Heart right ventricle (tissue), 16 donors: Measurements from ENCODE around the gene CCDC142. TPM values are rescaled to one million over a fixed set of nuclear protein-coding genes. Genes with fewer than 3 reads are reported as not detected.

Experiments used
- ATAC-seq, 8 donors: fragments of 200-7000 bp; cut with Tn5 transposase; one replicate each; pipeline ENCODE4 v1.9.1; 2020; ENCODE audit warnings: mild to moderate bottlenecking in 8 of 8, moderate library complexity in 8 of 8, moderate number of reproducible peaks in 1 of 8
- DNase-seq, 2 donors: peaks; one replicate each; pipeline ENCODE4 v3.0.0-alpha.2; 2020
- H3K27ac ChIP-seq, 10 donors: fragments of 200-600 bp; sonication (generic) in 2 of 10; one replicate each; pipeline versions ENCODE4 v1.5.0 to v1.8.0; 2020 to 2022; ENCODE audit warnings: mild to moderate bottlenecking in 3 of 10
- H3K27me3 ChIP-seq, 7 donors: fragments of 200-600 bp; one replicate each; pipeline ENCODE4 v1.8.0; 2021 to 2022; ENCODE audit warnings: mild to moderate bottlenecking in 2 of 7
- H3K36me3 ChIP-seq, 9 donors: fragments of 200-600 bp; sonication (generic) in 1 of 9; one replicate each; pipeline versions ENCODE4 v1.5.0 to v1.8.0; 2020 to 2022; ENCODE audit warnings: mild to moderate bottlenecking in 2 of 9
- H3K4me1 ChIP-seq, 9 donors: fragments of 200-600 bp; sonication (generic) in 1 of 9; one replicate each; pipeline versions ENCODE4 v1.5.0 to v1.8.0; 2020 to 2022; ENCODE audit warnings: mild to moderate bottlenecking in 4 of 9
- H3K4me3 ChIP-seq, 10 donors: fragments of 200-600 bp; sonication (generic) in 2 of 10; one replicate each; pipeline versions ENCODE4 v1.5.0 to v1.8.0; 2020 to 2022; ENCODE audit warnings: mild to moderate bottlenecking in 7 of 10, moderate library complexity in 2 of 10
- H3K9me3 ChIP-seq, 11 donors: fragments of 200-600 bp in 10 of 11; sonication (generic) in 2 of 11; one replicate each; pipeline versions ENCODE4 v1.5.0 to v1.8.0; 2013 to 2022; ENCODE audit warnings: mild to moderate bottlenecking in 2 of 11, control low read depth in 1 of 11, moderate library complexity in 1 of 11
- WGBS, 2 donors: extraction: QIAGEN DNeasy Blood & Tissue Kit; methylation state at CpG; one replicate each; pipeline ENCODE4 v1.1.7; 2013; ENCODE audit warnings: inconsistent platforms in 1 of 2; 5-methylcytosine and 5-hydroxymethylcytosine counted together
- intact Hi-C, 10 donors: fragments of 100-400 bp; cut with DNase I; formaldehyde crosslinking; loops; one replicate each; pipeline versions ENCODE4 v1.11.1 to v1.14.2; 2022
- polyA plus RNA-seq, 2 donors: library from polyadenylated mRNA; stranded (reverse); fragments of 200-250 nt; gene quantifications; one replicate each; pipeline ENCODE4 v1.2.3, GENCODE V29; 2013
- total RNA-seq, 10 donors: library from RNA; stranded (reverse); fragmentation: NEBNext Ultra II Directional in 3 of 10; extraction: Animal tissue kit (Norgen Biotek cat#: 25700) in 3 of 10; gene quantifications; one replicate each; pipeline versions ENCODE4 v1.2.1 to v1.2.4, GENCODE V29; 2021 to 2023
- TF ChIP-seq, protein P1 (sequence below), 9 donors: fragments of 200-600 bp; sonication (generic) in 2 of 9; IDR thresholded peaks; one replicate each; pipeline versions ENCODE4 v1.5.0 to v1.8.0; 2021 to 2022; ENCODE audit warnings: antibody characterized with exemption in 9 of 9, mild to moderate bottlenecking in 5 of 9, moderate library complexity in 1 of 9
- donor health status: Arrhythmogenic right ventricular cardiomyopathy.
- donor health status: ischemic (EF 13 %, LVEDD 7.1; RV severe dilation, severe dysfunction).
- donor health status: healthy with polysubstance abuse.
- donor health status: DM: no; HTN: yes; CAD: no.
- donor health status: DM: no; HTN: no; CAD: no.
- donor health status: ischemic (EF 25% LVEDD 6.9; RV normal size, moderate dysfunction).
- donor health status: ischemic (EF 25% LVEDD 5.7; RV mildly dilated, moderate dysfunction).
- donor health status: healthy.
- donor health status: DM: yes; HTN: yes; CAD: no.
- donor health status: Ischemic cardiomyopathy.
- donor health status: ischemic (EF 35%, LVEDD 5.7; RV mildly dilated, moderate dysfunction).
- donor health status: nonischemic (EF 11% LVEDD 7.7; RV severe dilation, severe dysfunction).
- donor health status: DM: yes; HTN: yes; CAD: no.
- donor health status: PGD.
- donor health status: ischemic (EF 29% LVEDD 5.4; RV normal size, mild dysfunction).
- donor health status: nonischemic (EF 23%, LVEDD 6.1; RV moderate dilation, normal function).

Gene CCDC142
- total and polyA plus RNA-seq, 12 donors: 2.3 to 13.2 (median 5.5) TPM

DNA sequence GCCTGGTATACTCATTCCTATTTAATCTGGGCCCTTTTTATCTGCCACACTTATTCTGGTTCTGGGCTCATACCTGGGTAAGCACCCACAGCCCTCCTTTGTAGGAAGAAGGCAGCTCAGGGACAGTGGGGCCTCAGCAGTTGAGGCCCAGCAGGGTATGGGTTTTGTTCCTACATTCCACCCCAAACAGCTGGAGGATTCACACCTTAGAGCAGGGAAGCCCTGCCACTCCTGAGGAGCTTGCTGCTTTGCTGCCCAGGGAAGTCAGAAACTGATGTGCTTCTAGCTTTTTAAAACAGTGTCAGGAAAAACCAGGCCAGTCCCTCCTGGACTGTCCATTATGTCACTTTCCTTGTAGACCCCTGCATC is 17.8 kb upstream of the CCDC142 start:
- intact Hi-C loops: loop anchor here in 3 of 10 donors (5.0 kb wide), 1 partner anchor 87 kb away; no protein-coding TSS in a partner anchor
- DNase-seq: no peak
- Histone ChIP-seq H3K9me3 (no peaks in the 10 kb centered on the region), H3K27me3 (peaks cover 9 to 74% (median 66%) of the 10 kb centered on the region in 7 donors), H3K4me3 (no peak overlapping the region), H3K4me1 (peaks cover 11 to 68% (median 53%) of the 10 kb centered on the region in 9 donors), H3K27ac (no peak overlapping the region), H3K36me3 (peaks cover 0 to 13% (median under 1%) of the 10 kb centered on the region in 9 donors)
- TF ChIP-seq, protein P1, sequence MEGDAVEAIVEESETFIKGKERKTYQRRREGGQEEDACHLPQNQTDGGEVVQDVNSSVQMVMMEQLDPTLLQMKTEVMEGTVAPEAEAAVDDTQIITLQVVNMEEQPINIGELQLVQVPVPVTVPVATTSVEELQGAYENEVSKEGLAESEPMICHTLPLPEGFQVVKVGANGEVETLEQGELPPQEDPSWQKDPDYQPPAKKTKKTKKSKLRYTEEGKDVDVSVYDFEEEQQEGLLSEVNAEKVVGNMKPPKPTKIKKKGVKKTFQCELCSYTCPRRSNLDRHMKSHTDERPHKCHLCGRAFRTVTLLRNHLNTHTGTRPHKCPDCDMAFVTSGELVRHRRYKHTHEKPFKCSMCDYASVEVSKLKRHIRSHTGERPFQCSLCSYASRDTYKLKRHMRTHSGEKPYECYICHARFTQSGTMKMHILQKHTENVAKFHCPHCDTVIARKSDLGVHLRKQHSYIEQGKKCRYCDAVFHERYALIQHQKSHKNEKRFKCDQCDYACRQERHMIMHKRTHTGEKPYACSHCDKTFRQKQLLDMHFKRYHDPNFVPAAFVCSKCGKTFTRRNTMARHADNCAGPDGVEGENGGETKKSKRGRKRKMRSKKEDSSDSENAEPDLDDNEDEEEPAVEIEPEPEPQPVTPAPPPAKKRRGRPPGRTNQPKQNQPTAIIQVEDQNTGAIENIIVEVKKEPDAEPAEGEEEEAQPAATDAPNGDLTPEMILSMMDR (IDR thresholded peaks at IDR 0.05): no peak
- no peak for ATAC-seq

DNA sequence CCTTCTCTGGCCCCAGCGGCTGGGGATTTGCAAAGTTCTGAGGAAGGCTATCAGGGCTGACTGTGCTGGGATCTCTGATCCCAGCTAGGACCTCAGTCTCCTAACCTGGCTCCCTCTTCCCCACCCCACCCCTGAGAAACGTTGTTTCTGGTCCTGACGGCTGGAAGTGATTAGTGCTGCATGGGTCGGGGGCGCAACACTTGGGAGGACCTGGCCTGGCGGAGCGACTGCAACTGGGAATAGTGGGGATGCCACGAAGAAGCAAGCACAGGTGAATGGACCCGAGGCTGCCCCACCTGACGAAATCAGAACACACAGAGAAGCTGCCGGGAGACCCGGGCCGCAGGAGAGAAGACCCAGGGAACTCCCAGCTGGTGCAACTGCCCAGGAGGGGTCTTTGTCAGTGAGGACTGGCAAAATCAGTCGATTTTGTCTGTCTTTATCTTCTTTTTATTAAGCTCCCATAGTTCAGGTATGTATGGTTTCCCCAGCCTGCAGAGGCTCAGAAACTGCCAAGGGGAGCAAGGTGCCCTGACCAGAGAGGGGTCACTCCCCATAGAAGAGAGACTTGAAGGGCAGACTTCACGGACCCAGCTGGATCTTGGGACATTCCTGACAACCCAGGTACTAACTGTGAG is 17.3 kb upstream of the CCDC142 start:
- WGBS, 2 donors: 36 to 42% methylated on average over 15 of the region's 15 CpGs
- H3K36me3 ChIP-seq: peaks cover 0 to 8% (median 0%) of the 10 kb centered on the region in 9 donors
- H3K27ac ChIP-seq: no peak overlapping the region
- peaks cover 11 to 63% (median 48%) of the 10 kb centered on the region in 9 donors for H3K4me1 ChIP-seq
- peak overlapping the region in 3 of 10 donors; percentile 34 to 42 (median 40) for H3K4me3 ChIP-seq
- H3K9me3 ChIP-seq: no peaks in the 10 kb centered on the region
- H3K27me3 ChIP-seq: peaks cover 9 to 74% (median 66%) of the 10 kb centered on the region in 7 donors
- TF ChIP-seq, protein P1 (IDR thresholded peaks at IDR 0.05): no peak
- intact Hi-C loops: loop anchor here in 3 of 10 donors (5.0 kb wide), 1 partner anchor 87 kb away; no protein-coding TSS in a partner anchor
- DNase-seq (no peak), ATAC-seq (no peak)

DNA sequence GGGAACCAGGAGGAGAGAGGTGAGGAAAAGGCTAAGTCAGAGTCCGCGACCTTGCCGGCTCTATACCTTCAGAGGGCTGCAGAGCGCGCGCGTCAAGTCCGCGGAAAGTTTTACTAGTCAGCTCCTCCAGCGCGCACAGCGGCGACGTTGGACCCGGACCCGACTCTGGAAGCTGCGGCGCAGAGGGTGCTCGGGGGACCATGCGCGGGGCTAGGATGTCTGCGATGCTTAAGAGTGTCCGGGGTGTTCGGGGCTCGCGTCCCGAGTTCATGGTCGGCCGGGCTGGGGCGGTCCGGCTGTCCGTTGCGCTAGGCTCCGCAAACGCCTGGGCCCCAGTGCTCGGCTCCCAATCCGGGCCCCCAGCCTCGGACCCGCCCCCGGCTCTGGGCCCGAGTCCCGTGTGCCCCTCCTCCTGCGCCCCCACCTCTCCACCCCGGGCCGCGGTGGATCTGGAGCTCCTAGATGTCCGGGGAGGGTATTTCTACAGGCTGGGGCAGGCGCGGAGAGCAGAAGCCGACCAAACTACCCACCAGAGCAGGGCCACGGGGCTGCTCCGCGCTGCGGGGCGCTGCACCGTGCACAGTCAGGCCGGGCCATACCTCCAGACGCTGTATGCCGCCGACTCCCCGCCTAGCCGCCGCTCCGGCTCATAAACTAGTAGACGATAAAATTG is 16.6 kb upstream of the CCDC142 start, which contains the start of gene LBX2:
Gene LBX2 (minus strand): TSS at position 337 of the 673 bp plus-strand sequence. CDS start 66 bp downstream, at position 271.
- intact Hi-C loops: no loop called here
- TF ChIP-seq, protein P1 (IDR thresholded peaks at IDR 0.05): no peak
- ATAC-seq (no peak), DNase-seq (no peak)
- H3K4me3 ChIP-seq: peak within 1 kb of the TSS in 7 of 10 donors; percentile 22 to 57 (median 40)
- 2 to 5% methylated on average over 65 of the region's 65 CpGs for WGBS, 2 donors
- H3K27ac ChIP-seq: no peak within 1 kb of the TSS
- H3K36me3 ChIP-seq: peaks cover 0 to 6% (median 0%) of the 10 kb centered on the region in 9 donors
- peaks cover 9 to 74% (median 66%) of the 10 kb centered on the region in 7 donors for H3K27me3 ChIP-seq
- peaks cover 11 to 56% (median 43%) of the 10 kb centered on the region in 9 donors for H3K4me1 ChIP-seq
- H3K9me3 ChIP-seq: no peaks in the 10 kb centered on the region

DNA sequence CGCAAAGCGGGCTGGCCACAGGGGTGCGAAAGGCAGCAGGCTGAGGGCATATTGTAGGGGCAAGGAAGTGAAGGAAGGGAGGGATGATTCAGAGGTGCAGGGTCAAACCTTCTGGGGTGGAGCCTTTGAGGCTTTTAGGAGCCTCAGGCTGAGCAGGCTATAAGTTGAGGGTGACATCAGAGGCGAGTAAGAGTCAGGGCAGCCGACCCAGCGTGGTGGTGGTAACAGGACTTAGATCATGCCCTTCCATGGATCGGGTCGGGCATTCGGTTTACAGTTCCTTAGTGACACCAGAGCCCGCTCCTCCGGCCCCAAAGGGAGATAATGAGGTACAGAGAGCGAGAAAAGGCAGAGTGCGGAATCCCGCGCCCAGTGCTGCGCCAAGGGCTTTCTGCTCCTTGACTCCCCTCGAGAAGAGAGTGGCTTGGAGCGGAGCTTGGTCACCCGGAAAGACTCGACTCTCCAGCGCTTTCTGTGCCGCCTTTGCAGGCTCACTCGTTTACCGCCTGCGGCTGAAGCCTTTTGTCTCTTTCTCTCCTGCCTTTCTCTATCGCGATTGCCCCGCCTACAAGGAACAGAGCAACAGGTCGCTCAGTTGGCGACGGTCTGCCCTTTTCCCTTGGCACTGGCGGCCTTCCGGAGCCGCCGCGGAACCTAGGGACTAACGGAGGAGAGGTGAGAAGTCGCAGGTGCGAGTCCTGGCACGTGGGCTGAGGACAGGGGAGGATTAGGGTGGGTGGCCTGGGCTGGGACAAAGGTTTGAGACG is 15.9 kb upstream of the CCDC142 start:
- WGBS, 2 donors: 2% methylated on average over 41 of the region's 41 CpGs
- ATAC-seq: no peak
- peaks cover 9 to 70% (median 64%) of the 10 kb centered on the region in 7 donors for H3K27me3 ChIP-seq

More for the DNA sequence above, 15.9 kb upstream of the CCDC142 start:
- H3K36me3 ChIP-seq: peaks cover 0 to 12% (median 3%) of the 10 kb centered on the region in 9 donors
- peaks cover 11 to 49% (median 38%) of the 10 kb centered on the region in 9 donors for H3K4me1 ChIP-seq
- no peak for DNase-seq
- TF ChIP-seq, protein P1 (IDR thresholded peaks at IDR 0.05): no peak
- H3K9me3 ChIP-seq: no peaks in the 10 kb centered on the region
- H3K27ac ChIP-seq: no peak overlapping the region
- peak overlapping the region in 7 of 10 donors; percentile 22 to 57 (median 40) for H3K4me3 ChIP-seq
- intact Hi-C loops: no loop called here
